NCI-H774 (cell line): Measurements from ENCODE around the gene ESR2.
"Not testable (repeated sequence)": the region's sequence is repeated elsewhere in the genome, so short reads cannot be mapped to it uniquely, and the experiment has no call there.

Source experiments
- DNase-seq: peaks from one replicate; lab custom pipeline; 2025; lab: John Stamatoyannopoulos, UW

The ESR2 gene

DNA sequence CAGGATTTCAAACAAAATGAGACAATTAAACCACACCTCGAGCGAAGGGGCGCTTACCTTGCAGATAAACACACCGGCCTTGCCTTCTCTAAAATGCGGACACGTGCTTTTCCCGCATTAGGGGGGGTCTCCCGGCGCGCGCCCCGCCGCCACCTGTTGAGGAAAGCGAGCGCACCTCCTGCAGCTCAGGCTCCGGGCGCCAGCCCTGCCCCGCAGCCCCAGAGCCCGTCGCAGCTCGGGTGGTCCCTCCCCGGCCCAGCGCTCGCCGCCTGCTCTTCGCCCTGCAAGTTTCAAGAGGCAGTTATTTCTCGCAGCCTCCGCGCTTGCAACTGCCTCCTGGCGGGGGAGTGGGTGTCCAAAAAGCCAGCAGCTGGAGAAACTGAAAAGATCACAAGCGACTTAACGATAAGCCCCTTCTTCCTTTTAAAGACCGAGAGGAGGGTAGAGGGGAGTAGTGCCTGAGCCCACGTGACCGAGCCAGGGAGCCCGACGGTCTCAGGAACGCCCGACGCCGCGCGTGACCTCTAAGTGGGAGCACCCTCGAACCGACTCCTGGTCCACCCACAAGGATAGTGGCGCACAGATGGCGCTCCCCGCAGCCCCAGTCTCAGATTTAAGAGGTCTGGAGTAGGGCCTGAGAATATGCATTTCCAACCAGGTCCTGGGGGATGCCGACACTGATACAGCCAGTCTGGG lies at the start of gene ESR2:
Gene ESR2, minus strand, starts transcription at position 396 of the 696 bp plus-strand sequence. CDS start 11,386 bp downstream, outside the sequence.
- DNase-seq, result no peak

DNA sequence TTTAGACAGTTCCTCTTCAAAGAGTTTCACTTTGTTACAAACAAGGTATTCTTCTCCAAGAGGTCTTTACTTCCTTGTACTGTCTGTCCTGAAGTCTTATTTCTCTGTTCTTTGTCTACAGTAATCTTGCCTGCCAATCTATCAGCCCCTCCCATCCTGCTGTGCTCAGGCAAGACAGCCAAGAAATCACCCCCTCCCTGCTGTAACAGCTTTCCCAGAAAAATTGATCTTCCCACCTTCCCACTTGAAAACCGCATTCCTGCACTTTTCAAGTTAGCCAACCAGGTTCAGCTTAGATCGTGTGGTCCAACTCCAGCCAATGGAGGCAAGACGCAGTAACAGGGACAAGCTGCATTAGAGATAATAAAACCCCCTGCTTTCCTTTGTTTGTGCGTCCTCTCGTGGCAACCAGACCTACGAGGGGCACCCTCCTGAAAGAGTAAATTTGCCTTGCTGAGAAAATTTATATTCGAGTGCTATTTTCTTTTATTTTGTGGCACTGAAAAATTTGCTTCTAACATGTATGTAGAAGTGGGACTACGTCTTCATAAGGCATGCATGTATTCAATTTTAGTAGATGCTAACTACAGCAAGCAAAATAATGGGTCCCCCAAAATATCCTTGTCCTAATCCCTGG lies 46.5 kb upstream of the ESR2 start:
- DNase-seq, result no peak

- DNase-seq, result peak; percentile 92
These were observed 44.6 kb upstream of the ESR2 start for GRCh38 chr14:64338616-64339316.

DNA sequence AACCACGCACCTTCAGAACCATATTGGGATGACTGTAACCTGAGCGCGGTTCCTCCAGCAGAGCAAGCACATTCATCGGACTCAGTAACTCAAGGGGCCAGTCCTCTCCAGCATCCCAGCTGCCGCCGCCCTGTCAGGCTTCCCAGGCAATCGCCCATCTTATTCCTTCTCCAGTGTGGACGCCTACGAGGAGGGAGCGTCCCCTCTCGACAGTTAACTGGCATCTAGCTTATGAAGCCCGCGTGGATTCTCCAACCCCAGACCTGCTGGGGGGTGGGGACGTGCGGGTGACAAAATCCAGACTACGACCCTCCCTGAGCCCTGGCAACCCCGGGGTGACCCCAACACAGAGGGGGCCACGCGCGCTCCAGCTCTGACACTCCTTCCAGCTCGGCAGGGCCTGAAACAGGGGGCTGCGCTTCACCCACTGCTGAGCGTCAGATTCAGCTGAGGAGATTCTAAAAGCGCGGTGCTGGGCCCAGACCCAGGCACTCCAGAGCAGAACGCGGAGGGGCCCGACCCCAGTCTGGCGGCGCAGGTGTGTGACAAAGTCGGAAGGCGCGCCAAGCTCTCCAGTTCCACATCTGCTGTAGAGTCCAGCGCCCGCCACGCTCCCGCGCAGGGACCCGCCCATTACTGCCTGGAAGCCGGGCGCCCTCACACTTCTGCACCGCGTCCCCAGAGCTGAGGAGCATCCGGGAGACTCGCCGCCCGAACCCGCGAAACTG lies 43.9 kb upstream of the ESR2 start:
- DNase-seq, result no peak

DNA sequence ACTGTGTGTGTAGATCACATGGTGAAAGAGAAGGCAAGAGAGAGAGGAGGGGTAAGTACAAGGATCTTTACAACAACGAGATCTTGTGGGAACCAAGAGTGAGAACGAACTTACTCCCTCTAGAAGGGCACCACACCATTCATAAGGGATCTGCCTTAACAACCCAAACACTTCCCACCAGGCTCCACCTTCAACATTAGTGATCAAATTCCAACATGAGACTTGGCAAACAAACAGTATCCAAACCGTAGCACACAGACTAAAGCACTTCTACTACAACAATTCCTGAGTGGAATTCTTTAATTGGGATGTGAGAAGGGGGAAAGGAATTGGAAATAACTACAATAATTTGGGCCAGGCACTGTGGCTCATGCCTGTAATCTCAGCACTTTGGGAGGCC lies 35.0 kb upstream of the ESR2 start:
- DNase-seq, result no peak

DNA sequence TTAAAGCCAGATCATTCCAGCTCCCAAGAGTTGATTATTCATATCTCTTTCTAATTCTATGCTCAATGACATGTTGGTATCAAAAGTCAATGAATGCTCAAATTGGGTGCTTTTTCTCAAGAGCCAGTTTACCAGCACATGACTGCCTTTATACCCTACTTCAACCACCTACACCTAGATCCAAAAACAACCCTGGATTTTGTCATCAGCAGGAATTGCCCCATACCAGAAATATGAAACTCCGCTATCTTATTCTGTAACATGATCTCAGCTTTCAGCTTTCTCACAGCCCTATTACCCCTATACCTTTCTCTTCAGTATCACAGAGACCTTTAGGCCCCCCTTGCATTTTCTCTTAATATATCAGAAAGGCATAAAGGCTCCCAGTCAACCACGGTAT lies 32.3 kb upstream of the ESR2 start:
- DNase-seq, result no peak

DNA sequence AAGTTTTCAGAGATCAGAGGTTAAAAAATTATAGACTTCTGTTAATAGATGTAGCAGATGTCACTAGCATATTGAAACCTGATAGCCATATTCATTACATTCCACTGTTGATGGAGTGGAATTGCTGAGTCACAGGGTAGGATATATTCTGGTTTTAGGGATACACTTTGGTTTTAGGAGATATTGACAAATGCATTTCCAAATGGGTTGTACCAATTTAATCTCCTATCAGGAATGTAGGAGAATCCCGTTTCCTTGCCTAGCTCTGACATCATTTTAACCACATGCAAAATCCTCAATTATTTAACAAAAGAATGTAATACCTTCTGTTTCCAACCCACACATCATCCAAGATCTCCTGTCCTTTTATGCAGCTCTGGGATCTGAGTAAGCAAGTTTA lies 30.7 kb upstream of the ESR2 start:
- no peak for DNase-seq

- no peak for DNase-seq
These were observed 30.3 kb upstream of the ESR2 start for GRCh38 chr14:64324461-64324860.

DNA sequence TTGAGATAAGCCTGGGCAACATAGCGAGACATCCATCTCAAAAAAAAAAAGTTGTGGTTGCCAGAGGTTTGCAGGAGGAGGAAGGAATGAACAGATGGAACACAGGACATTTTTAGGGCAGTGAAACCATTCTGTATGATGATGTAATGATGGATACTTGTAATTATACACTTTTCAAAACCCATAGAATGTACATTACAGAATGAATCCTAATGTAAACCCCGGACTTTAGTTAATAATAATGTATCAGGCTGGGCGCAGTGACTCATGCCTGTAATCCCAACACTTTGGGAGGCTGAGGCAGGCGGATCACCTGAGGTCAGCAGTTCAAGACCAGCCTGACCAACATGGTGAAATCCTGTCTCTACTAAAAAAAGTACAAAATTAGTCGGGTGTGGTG lies 26.2 kb upstream of the ESR2 start:
- DNase-seq, result not testable (repeated sequence)

DNA sequence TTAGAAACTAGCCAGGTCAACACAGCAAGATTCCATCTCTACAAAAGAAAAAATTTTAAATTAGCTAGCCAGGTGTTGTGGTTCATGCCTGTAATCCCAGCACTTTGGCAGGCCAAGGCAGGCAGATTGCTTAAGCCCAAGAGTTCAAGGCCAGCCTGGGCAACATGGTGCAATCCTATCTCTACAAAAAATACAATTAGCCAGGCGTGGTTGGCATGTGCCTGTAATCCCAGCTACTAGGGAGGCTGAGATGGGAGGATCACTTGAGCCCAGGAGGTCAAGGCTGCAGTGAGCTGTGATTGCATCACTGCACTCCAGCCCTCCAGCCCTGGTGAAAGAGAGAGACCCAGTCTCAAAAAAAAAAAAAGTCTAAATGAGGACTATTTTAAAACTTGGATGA lies 24.5 kb upstream of the ESR2 start:
- not testable (repeated sequence) for DNase-seq

DNA sequence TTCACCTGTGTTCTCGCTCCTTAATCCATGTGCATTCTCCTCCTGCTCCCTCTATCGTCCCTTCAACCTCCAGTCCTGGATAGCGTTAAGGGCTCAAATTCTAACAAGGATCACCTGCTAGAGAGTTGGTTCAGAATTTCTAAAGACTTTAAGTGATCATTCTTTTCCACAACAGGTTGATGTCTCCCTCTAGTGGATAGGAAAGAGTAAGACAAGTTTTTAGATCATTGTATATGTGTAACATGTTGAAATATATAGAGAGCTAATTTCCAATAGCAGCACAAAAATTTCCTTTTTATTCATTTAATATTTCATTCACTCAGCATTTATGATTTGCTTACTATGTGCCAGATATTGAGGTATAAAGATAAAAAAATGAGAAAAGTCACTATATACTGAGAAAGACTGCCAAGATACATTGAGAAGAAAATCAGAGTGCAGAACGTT lies 9.3 kb upstream of the ESR2 start:
- DNase-seq, result peak; percentile 20

DNA sequence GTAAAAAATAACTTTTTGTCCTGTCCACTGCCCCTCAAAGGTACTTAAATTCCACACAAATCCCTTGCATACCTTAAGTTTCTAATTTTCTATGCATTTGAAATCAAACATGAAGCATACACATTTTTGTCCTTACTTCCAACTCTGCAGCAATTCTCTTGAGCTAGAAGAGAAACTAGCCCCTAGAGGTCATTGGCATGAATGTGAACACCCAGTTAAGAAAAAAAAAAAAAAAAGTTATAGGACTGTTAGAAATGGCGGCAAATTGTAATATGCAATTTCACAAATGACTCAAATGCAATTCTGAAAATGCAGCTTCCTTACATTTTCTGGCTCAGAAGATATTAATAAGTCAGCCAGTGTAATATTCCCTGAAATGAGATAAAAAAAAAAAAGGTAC lies 4.6 kb upstream of the ESR2 start:
- DNase-seq, result no peak

DNA sequence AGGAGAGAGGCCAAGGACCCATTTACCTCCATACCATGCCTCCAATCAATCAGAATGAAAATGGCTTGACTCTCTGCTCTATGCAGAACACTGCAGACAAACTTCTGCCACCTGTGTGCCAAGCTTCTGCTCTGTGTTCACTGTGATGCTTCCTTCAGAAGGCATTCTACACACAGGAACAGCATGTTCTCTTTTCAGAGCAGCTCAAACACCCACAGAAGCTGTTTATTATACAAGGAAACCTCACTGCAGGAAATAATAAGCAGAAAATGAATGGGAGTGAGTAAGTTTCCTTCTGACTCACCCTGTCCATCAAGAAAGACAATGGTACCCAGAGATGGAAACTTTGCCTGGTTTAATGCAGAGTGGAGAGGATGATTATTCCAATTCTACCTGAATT lies 2.4 kb upstream of the ESR2 start:
- DNase-seq, result no peak

DNA sequence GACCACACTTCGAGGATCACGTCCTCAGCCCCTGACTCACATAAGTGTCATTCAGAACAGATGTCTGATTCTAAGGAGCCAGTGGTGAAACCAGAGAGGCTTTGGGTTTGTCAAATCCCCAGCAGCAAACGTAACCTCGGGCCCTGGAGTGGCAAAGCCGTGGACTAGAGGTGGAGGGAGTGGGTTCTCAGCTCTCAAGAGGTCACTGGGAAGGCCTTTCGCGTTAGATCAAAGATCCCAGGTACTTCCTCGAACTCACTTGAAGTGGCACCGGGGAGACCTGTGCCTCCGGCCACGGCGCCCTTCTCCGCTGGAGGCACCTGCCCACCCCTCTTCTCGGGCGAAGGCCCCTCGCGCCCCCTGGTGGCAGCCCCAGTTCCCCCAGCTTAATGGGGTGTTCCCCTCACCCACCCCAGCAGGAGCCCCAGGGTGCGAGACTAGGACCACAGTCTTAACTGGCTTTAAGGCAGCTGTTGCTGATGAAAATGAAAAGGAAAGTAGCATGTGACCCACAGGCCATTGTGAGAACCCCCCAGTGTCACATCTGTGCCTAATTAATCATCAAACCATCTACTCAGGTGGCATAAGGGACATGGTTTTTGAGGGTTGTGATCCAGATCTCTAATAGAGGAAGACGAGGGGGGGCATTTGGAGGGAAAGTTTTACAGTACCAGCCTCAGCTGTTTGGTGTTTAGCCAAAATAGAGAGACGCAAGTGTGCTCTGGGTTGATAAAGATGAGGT lies 672 bp upstream of the ESR2 start:
- DNase-seq, result peak; percentile 32

- DNase-seq, result no peak
These were observed 2.0 kb downstream of the ESR2 start for GRCh38 chr14:64292197-64292596.

- no peak for DNase-seq
These were observed 4.6 kb downstream of the ESR2 start for GRCh38 chr14:64289571-64289970.

GRCh38 chr14:64281805-64282204 lies 12.4 kb downstream of the ESR2 start:
- no peak for DNase-seq

DNA sequence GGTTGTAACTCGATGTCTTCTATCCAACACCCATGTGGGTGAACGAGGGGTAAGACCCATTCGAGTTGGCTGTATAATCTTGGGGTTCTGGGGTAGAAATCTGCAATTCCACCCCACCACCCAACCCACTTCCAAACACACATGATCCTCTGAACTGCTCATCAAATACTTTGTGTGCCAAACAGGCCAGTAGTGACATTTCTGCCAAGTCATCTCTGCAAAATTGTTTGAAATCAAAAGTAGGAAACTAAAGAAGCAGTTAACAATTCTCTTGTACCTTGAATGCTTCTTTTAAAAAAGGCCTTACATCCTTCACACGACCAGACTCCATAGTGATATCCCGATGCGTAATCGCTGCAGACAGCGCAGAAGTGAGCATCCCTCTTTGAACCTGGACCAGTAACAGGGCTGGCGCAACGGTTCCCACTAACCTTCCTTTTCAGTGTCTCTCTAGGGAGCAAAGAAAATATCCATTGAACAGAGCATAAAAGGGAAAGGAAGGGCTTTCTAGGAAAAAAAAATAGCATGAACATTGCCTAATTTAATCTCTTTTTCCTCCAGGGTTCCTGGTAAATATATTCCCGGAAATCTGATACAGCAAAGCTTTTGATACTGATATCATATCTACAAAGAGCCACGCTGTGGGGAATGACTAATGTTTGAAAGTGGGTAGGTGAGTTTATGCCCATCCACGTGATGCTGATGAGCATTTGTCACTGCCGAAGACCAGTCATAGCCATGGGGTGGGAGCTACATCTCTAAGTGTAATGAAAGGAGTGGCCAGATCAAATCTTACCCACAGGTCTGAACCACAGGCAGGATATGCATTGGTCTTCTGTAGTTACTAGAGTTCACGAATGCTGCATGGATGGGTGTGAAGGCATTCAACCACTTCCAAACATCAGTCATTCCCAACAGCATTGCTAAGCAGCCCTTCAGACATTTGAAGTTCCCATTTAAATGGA lies 14.2 kb downstream of the ESR2 start:
- DNase-seq, result no peak

DNA sequence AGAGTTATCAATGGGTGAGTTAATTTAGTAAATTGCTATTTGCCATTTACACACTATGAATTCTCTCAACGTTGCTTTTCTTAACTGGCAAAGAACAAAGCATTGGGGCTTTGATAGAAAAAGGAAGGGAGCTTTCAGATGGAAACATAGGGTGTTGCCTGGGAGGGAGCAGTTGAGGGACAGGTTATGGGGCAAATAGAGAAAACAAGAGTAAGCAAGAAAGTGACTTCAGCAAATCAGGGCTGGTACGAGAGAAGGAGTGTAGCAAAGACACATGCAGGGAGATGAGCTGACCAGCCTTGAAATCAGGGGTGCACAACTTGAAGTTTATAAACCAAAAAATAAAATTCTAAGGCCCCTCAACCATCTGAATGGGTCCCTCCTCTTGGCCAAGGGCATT lies 15.7 kb downstream of the ESR2 start:
- DNase-seq, result no peak

GRCh38 chr14:64272019-64272418 lies 22.2 kb downstream of the ESR2 start:
- no peak for DNase-seq

DNA sequence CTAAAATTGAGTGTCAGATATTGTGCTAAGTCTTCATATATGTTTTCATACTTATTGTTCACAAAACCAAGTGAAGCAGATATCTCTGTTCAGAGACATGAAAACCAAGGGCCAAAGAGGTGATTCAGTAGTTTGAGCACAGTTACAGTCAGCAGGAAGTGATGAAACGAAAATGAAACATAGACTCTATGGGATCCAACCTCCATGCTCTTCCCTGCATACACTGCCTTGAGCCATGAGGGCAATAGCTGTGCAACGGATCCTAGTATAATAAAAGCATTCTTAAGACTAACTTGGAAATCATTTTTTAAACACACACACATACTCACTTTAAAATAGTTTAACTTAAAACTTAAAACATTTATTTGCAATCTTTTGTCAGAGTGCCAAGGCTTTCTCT lies 27.9 kb downstream of the ESR2 start:
- DNase-seq, result no peak
